Panc1 (cell line): ENCODE measurements around the gene NPPA. TPM values are rescaled to one million over a fixed set of nuclear protein-coding genes. Genes with fewer than 3 reads are reported as not detected.

Experiments used
- ATAC-seq: fragments of 200-7000 bp; cut with Tn5 transposase; 2 replicates; pipeline ENCODE4 v1.9.1; 2020; ENCODE audit warnings: mild to moderate bottlenecking, moderate library complexity
- BruUV-seq: library from RNA; stranded (reverse); fragments of 400-500 nt; replicated peaks from 2 replicates; lab custom pipeline; 2021; lab: Mats Ljungman, UMichigan
- CTCF ChIA-PET: fragments of 300-600 bp; sonication (Branson Sonifier 250); formaldehyde crosslinking; loops from one replicate; lab custom pipeline; 2022; ENCODE audit warnings: antibody characterized with exemption; lab: Charles Lee
- POLR2A ChIA-PET: fragments of 300-600 bp; sonication (Branson Sonifier 250); formaldehyde crosslinking; loops from one replicate; lab custom pipeline; 2022; ENCODE audit warnings: antibody characterized with exemption; lab: Charles Lee
- DNase-seq: peaks from one replicate; pipeline ENCODE4 v3.0.0-alpha.2; 2010; ENCODE audit warnings: low read depth, low spot score
- H3K27ac ChIP-seq: 2 replicates; pipeline ENCODE4 v1.5.1; 2011; ENCODE audit warnings: mild to moderate bottlenecking, low read length, inconsistent platforms
- H3K27me3 ChIP-seq: fragments of 200-500 bp; sonication (Bioruptor generic); 2 replicates; pipeline ENCODE4 v1.6.0; 2014; ENCODE audit warnings: low read length, inconsistent platforms; ENCODE audit not compliant: control insufficient read depth, insufficient read depth
- H3K36me3 ChIP-seq: fragments of 200-500 bp; sonication (Bioruptor generic); 2 replicates; pipeline ENCODE4 v1.5.1; 2014; ENCODE audit warnings: inconsistent platforms, mild to moderate bottlenecking, low read length, moderate library complexity; ENCODE audit not compliant: control insufficient read depth, insufficient read depth
- H3K4me1 ChIP-seq: 2 replicates; pipeline ENCODE4 v1.5.1; 2011; ENCODE audit warnings: inconsistent platforms, mild to moderate bottlenecking, low read length, moderate library complexity; ENCODE audit not compliant: control insufficient read depth, insufficient read depth
- H3K4me3 ChIP-seq, 2 experiments: 2 replicates each; pipeline ENCODE4 v1.5.1; 2011 to 2012; ENCODE audit warnings: low read depth in 2 of 2, low read length in 2 of 2, mild to moderate bottlenecking in 2 of 2, inconsistent platforms in 1 of 2, moderate library complexity in 1 of 2
- H3K9me3 ChIP-seq: fragments of 200-500 bp; sonication (Bioruptor generic); 2 replicates; pipeline ENCODE4 v1.5.1; 2014; ENCODE audit warnings: low read depth, mild to moderate bottlenecking, inconsistent platforms, low read length, moderate library complexity; ENCODE audit not compliant: control insufficient read depth, insufficient read depth
- CTCF ChIP-seq: fragments of 450-650 bp; IDR thresholded peaks from 2 replicates; pipeline ENCODE4 v1.5.1; 2017; ENCODE audit warnings: mild to moderate bottlenecking
- POLR2AphosphoS5 ChIP-seq: IDR thresholded peaks from 2 replicates; pipeline ENCODE4 v1.6.1; 2012; ENCODE audit warnings: mild to moderate bottlenecking, low read depth, low read length, moderate library complexity
- REST ChIP-seq, 2 experiments: IDR thresholded peaks; 2 replicates each; pipeline ENCODE4 v1.6.1; 2011 to 2012; ENCODE audit warnings: low read depth in 2 of 2, control low read depth in 1 of 2, low read length in 1 of 2, mild to moderate bottlenecking in 1 of 2, moderate library complexity in 1 of 2; ENCODE audit not compliant: insufficient read depth in 1 of 2
- SIN3A ChIP-seq: IDR thresholded peaks from 2 replicates; pipeline ENCODE4 v1.6.1; 2012; ENCODE audit warnings: low read depth, mild to moderate bottlenecking, low read length, moderate library complexity, borderline replicate concordance; ENCODE audit not compliant: insufficient read depth
- TCF7L2 ChIP-seq: IDR thresholded peaks from 2 replicates; pipeline ENCODE4 v1.6.1; 2011; ENCODE audit warnings: mild to moderate bottlenecking, low read depth, low read length, inconsistent platforms
- in situ Hi-C: cut with HindIII; loops from 2 replicates; pipeline ENCODE4 v1.10.0; 2016; ENCODE audit warnings: low sequenced_read_pairs, low pct_unique_long_range_greater_than_20kb
- intact Hi-C: fragments of 100-400 bp; cut with micrococcal nuclease; formaldehyde crosslinking; loops from one replicate; pipeline ENCODE4 v1.10.0; 2022; ENCODE audit not compliant: unreplicated experiment
- total RNA-seq: library from RNA; stranded (reverse); gene quantifications from one replicate; pipeline ENCODE4 v1.2.1, GENCODE V29; 2021; ENCODE audit not compliant: unreplicated experiment

The NPPA gene
- total RNA-seq, 1 experiment from 2014 or later: not detected

- ChIA-PET CTCF (interaction anchor here (0.6 kb wide), 1 partner anchor 44 kb away, joined by 5 read pairs; no protein-coding TSS in a partner anchor), POLR2A (no interaction called here)
- in situ Hi-C loops (no loop called here), intact Hi-C loops (no loop called here)
- Histone ChIP-seq H3K9me3 (no peaks in the 10 kb centered on the region), H3K36me3 (no peaks in the 10 kb centered on the region), H3K4me3 (no peak overlapping the region), H3K4me1 (peaks cover 6% of the 10 kb centered on the region; the same call in 1 of the 2 replicates), H3K27me3 (peaks cover 34% of the 10 kb centered on the region), H3K27ac (no peak overlapping the region)
- DNase-seq (no peak), ATAC-seq (no peak)
- no peak for TF ChIP-seq SIN3A
- TF ChIP-seq CTCF: no peak
- TF ChIP-seq REST (IDR thresholded peaks at IDR 0.05; ENCODE audit: insufficient read depth in 1 of 2, low read depth in 2 of 2, low read length in 1 of 2): no peak; a peak in 1 of 4 replicates
- TF ChIP-seq POLR2AphosphoS5: no peak
- TF ChIP-seq TCF7L2: no peak
- BruUV-seq: no TSS peak
Measured at GRCh38 chr1:11858158-11858557, 10.6 kb upstream of the NPPA start.

GRCh38 chr1:11857164-11857851 is 9.7 kb upstream of the NPPA start:
- H3K4me3 ChIP-seq: no peak overlapping the region
- in situ Hi-C loops (no loop called here), intact Hi-C loops (no loop called here)
- POLR2A ChIA-PET: no interaction called here
- peaks cover 6% of the 10 kb centered on the region; the same call in 1 of the 2 replicates for H3K4me1 ChIP-seq
- no peak overlapping the region for H3K27ac ChIP-seq
- no TSS peak for BruUV-seq
- H3K9me3 ChIP-seq: no peaks in the 10 kb centered on the region
- DNase-seq (no peak), ATAC-seq (no peak)
- peaks cover 34% of the 10 kb centered on the region for H3K27me3 ChIP-seq
- CTCF ChIA-PET: no interaction called here
- H3K36me3 ChIP-seq: no peaks in the 10 kb centered on the region
- no peak for TF ChIP-seq SIN3A
- no peak for TF ChIP-seq CTCF
- TF ChIP-seq TCF7L2: no peak
- no peak for TF ChIP-seq POLR2AphosphoS5
- TF ChIP-seq REST (IDR thresholded peaks at IDR 0.05; ENCODE audit: insufficient read depth in 1 of 2, low read depth in 2 of 2, low read length in 1 of 2): no peak
